Loucy (cell line): ENCODE data around the gene ZBTB12.

Experiments used
- H2AFZ ChIP-seq: fragments of 200-600 bp; sonication (generic); 2 replicates; pipeline ENCODE4 v1.6.0; 2016; ENCODE audit warnings: antibody characterized with exemption, mild to moderate bottlenecking, low read length, moderate library complexity
- H3F3A ChIP-seq: fragments of 200-600 bp; 2 replicates; pipeline ENCODE4 v1.6.0; 2016; ENCODE audit warnings: antibody characterized with exemption, low read depth, mild to moderate bottlenecking
- H3K27me3 ChIP-seq: fragments of 200-600 bp; sonication (generic); 2 replicates; pipeline ENCODE4 v1.6.1; 2014; ENCODE audit warnings: low read length, mild to moderate bottlenecking; ENCODE audit not compliant: insufficient read depth, poor library complexity, severe bottlenecking
- H3K36me3 ChIP-seq: fragments of 200-600 bp; sonication (generic); 2 replicates; pipeline ENCODE4 v1.6.1; 2016; ENCODE audit warnings: low read length; ENCODE audit not compliant: insufficient read depth
- H3K4me1 ChIP-seq: fragments of 200-600 bp; sonication (generic); 2 replicates; pipeline ENCODE4 v1.5.1; 2014; ENCODE audit warnings: low read length, mild to moderate bottlenecking; ENCODE audit not compliant: insufficient read depth, poor library complexity, severe bottlenecking
- H3K4me2 ChIP-seq: fragments of 200-600 bp; sonication (generic); 2 replicates; pipeline ENCODE4 v1.6.0; 2014; ENCODE audit warnings: antibody characterized with exemption, low read length, low read depth, mild to moderate bottlenecking; ENCODE audit not compliant: poor library complexity, severe bottlenecking
- H3K4me3 ChIP-seq: fragments of 200-600 bp; sonication (generic); 2 replicates; pipeline ENCODE4 v1.5.1; 2014; ENCODE audit warnings: low read length, mild to moderate bottlenecking, mixed read lengths; ENCODE audit not compliant: poor library complexity, severe bottlenecking
- H3K79me2 ChIP-seq: fragments of 200-600 bp; sonication (generic); 2 replicates; pipeline ENCODE4 v1.6.1; 2014; ENCODE audit warnings: low read length; ENCODE audit not compliant: insufficient read depth
- H3K9ac ChIP-seq: fragments of 200-600 bp; sonication (generic); 2 replicates; pipeline ENCODE4 v1.6.0; 2014; ENCODE audit warnings: mild to moderate bottlenecking, low read depth, low read length, moderate library complexity; ENCODE audit not compliant: poor library complexity, severe bottlenecking
- H3K9me2 ChIP-seq: fragments of 200-600 bp; sonication (generic); replicated peaks from 2 replicates; pipeline ENCODE4 v1.6.1; 2016; ENCODE audit warnings: low read depth, low read length, mixed read lengths
- H3K9me3 ChIP-seq: fragments of 200-600 bp; sonication (generic); 2 replicates; pipeline ENCODE4 v1.6.1; 2014; ENCODE audit warnings: mild to moderate bottlenecking, antibody characterized with exemption, low read length, low read depth; ENCODE audit not compliant: insufficient read depth
- H4K20me1 ChIP-seq: fragments of 200-600 bp; sonication (generic); 2 replicates; pipeline ENCODE4 v1.6.0; 2014; ENCODE audit warnings: antibody characterized with exemption, low read length, mild to moderate bottlenecking; ENCODE audit not compliant: insufficient read depth, poor library complexity, severe bottlenecking
- CTCF ChIP-seq: fragments of 200-600 bp; sonication (generic); conservative IDR thresholded peaks from 2 replicates; pipeline ENCODE4 v1.5.1; 2014; ENCODE audit warnings: mild to moderate bottlenecking, antibody characterized with exemption, low read length
- EZH2phosphoT487 ChIP-seq: fragments of 200-600 bp; IDR thresholded peaks from 2 replicates; pipeline ENCODE4 v1.6.1; 2018; ENCODE audit warnings: antibody characterized with exemption, mild to moderate bottlenecking, moderate library complexity, borderline replicate concordance

The ZBTB12 gene

DNA sequence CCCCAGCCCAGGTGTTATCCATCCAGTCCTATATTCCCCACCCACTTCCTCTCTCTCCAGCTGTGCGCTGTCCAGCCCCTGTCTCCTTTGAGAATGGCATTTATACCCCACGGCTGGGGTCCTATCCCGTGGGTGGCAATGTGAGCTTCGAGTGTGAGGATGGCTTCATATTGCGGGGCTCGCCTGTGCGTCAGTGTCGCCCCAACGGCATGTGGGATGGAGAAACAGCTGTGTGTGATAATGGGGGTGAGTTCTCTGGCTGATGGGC is 26.7 kb upstream of the ZBTB12 start:
- H3K9me3 ChIP-seq, result no peaks in the 10 kb centered on the region
- no peak overlapping the region for H3K4me2 ChIP-seq
- no peaks in the 10 kb centered on the region for H3K36me3 ChIP-seq
- no peaks in the 10 kb centered on the region for H3K9me2 ChIP-seq
- no peaks in the 10 kb centered on the region for H3K4me1 ChIP-seq
- H3K4me3 ChIP-seq, result no peak overlapping the region
- no peaks in the 10 kb centered on the region for H3K27me3 ChIP-seq
- no peak overlapping the region for H2AFZ ChIP-seq
- no peaks in the 10 kb centered on the region for H3K79me2 ChIP-seq
- H3F3A ChIP-seq, result no peaks in the 10 kb centered on the region
- TF ChIP-seq CTCF (no peak), EZH2phosphoT487 (no peak)
- H4K20me1 ChIP-seq, result no peaks in the 10 kb centered on the region
- H3K9ac ChIP-seq, result no peak overlapping the region

DNA sequence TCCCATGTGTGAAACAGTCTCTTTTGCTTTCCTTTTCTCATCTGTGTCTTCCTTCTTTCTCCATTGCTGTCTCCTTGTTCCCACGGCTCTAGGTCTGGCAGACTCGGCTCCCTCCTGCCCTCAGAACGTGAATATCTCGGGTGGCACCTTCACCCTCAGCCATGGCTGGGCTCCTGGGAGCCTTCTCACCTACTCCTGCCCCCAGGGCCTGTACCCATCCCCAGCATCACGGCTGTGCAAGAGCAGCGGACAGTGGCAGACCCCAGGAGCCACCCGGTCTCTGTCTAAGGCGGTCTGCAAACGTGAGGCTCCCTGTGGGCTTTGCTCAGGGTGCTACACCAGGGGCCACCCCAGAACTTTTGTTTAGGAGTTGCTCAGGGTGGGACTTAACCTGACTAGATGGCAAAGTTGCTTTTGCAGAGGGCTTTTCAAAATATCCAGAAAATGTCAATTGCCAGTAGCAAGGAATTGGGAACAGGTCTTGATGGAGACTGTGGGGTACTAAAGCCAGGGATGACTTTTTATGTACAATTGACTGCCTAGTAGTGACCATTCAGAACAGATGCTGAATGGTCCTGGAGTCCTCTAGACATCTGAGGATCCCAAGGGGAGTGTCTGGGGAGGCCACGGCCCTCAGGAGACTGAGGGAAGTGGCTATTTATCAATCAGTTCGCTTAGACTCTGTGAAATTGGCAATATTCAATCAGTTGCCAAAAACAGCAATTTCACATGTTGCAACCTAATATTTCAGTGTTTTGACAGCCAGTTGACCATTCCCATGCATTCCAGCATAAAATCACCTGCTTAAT is 26.2 kb upstream of the ZBTB12 start:
- no peaks in the 10 kb centered on the region for H3K36me3 ChIP-seq
- H2AFZ ChIP-seq, result no peak overlapping the region
- no peak overlapping the region for H3K4me2 ChIP-seq
- H3K4me1 ChIP-seq, result no peaks in the 10 kb centered on the region
- H3K9me3 ChIP-seq, result no peaks in the 10 kb centered on the region
- H3F3A ChIP-seq, result no peaks in the 10 kb centered on the region
- H4K20me1 ChIP-seq, result no peaks in the 10 kb centered on the region
- H3K9me2 ChIP-seq, result no peaks in the 10 kb centered on the region
- no peak for TF ChIP-seq EZH2phosphoT487
- TF ChIP-seq CTCF, result no peak
- no peak overlapping the region for H3K9ac ChIP-seq
- no peaks in the 10 kb centered on the region for H3K79me2 ChIP-seq
- H3K27me3 ChIP-seq, result no peaks in the 10 kb centered on the region
- no peak overlapping the region for H3K4me3 ChIP-seq

GRCh38 chr6:31927242-31927862 is 25.5 kb upstream of the ZBTB12 start, which contains the start of gene C2:
Gene C2, plus strand, starts transcription at chr6:31927717. Its CDS starts 36 bp downstream, at chr6:31927753.
- Histone ChIP-seq H3K36me3 (no peaks in the 10 kb centered on the region), H3K4me1 (no peaks in the 10 kb centered on the region), H3K9me2 (no peaks in the 10 kb centered on the region), H4K20me1 (no peaks in the 10 kb centered on the region), H2AFZ (no peak within 1 kb of the TSS), H3K9me3 (no peaks in the 10 kb centered on the region), H3K4me2 (no peak within 1 kb of the TSS), H3K79me2 (no peaks in the 10 kb centered on the region), H3F3A (no peaks in the 10 kb centered on the region), H3K9ac (no peak within 1 kb of the TSS), H3K4me3 (no peak within 1 kb of the TSS), H3K27me3 (no peaks in the 10 kb centered on the region)
- no peak for TF ChIP-seq CTCF
